H1 (cell line): ENCODE measurements around the gene BPGM. TPM values are rescaled to one million over a fixed set of nuclear protein-coding genes. Genes with fewer than 3 reads are reported as not detected.

Experiments used
- CTCF ChIA-PET: fragments of 300-600 bp; sonication (Branson Sonifier 250); formaldehyde crosslinking; loops from one replicate; lab custom pipeline; 2021; ENCODE audit not compliant: partially characterized antibody; lab: Charles Lee
- POLR2A ChIA-PET: fragments of 300-600 bp; sonication (Branson Sonifier 250); formaldehyde crosslinking; loops from one replicate; lab custom pipeline; 2021; ENCODE audit warnings: inconsistent platforms; ENCODE audit not compliant: partially characterized antibody; lab: Charles Lee
- DNase-seq, 2 experiments: peaks; one replicate each; pipeline versions ENCODE4 v3.0.0 to v3.0.0-alpha.2; 2010 to 2022; ENCODE audit warnings: low spot score in 2 of 2, low read depth in 1 of 2, mixed read lengths in 1 of 2
- FAIRE-seq: peaks from 2 replicates; lab custom pipeline; 2011; peaks lifted over from hg19 to GRCh38; lab: Jason Lieb, UNC
- H2AFZ ChIP-seq: 2 replicates; pipeline ENCODE4 v1.8.1; 2012; ENCODE audit warnings: low read length, inconsistent platforms
- H2AK5ac ChIP-seq: 2 replicates; pipeline ENCODE4 v1.6.1; 2013; ENCODE audit warnings: low read depth, low read length
- H2BK120ac ChIP-seq: replicated peaks from 2 replicates; pipeline ENCODE3; 2013; ENCODE audit warnings: low read depth, low read length, inconsistent platforms
- H2BK12ac ChIP-seq: 2 replicates; pipeline ENCODE4 v1.6.1; 2013; ENCODE audit warnings: low read depth, low read length
- H2BK15ac ChIP-seq: 2 replicates; pipeline ENCODE4 v1.6.1; 2013; ENCODE audit warnings: low read length
- H2BK20ac ChIP-seq: 2 replicates; pipeline ENCODE4 v1.6.1; 2013; ENCODE audit warnings: low read length
- H2BK5ac ChIP-seq: 2 replicates; pipeline ENCODE4 v1.6.1; 2013; ENCODE audit warnings: low read depth, low read length
- H3K14ac ChIP-seq: 2 replicates; pipeline ENCODE4 v1.6.1; 2013; ENCODE audit warnings: inconsistent platforms; ENCODE audit not compliant: insufficient read length
- H3K18ac ChIP-seq: 2 replicates; pipeline ENCODE4 v1.6.1; 2013; ENCODE audit warnings: low read length; ENCODE audit errors: extremely low read depth
- H3K23ac ChIP-seq: 2 replicates; pipeline ENCODE4 v1.6.1; 2013; ENCODE audit warnings: inconsistent platforms; ENCODE audit not compliant: insufficient read length
- H3K23me2 ChIP-seq: 2 replicates; pipeline ENCODE4 v1.6.1; 2013; ENCODE audit warnings: low read depth, low read length
- H3K27ac ChIP-seq: 2 replicates; pipeline ENCODE4 v1.6.1; 2011; ENCODE audit warnings: low read depth, low read length, inconsistent platforms
- H3K27me3 ChIP-seq, 4 experiments: replicated peaks in 1 of 4; 1 replicate in 1 of 4; 2 replicates in 3 of 4; pipeline versions ENCODE4 v1.6.1 to v1.8.1; 2011 to 2013; ENCODE audit warnings: low read length in 3 of 4, mild to moderate bottlenecking in 3 of 4, inconsistent platforms in 2 of 4, mixed read lengths in 2 of 4, moderate library complexity in 1 of 4; ENCODE audit not compliant: control insufficient read depth in 3 of 4, insufficient read depth in 3 of 4; ENCODE audit errors: extremely low read depth in 1 of 4
- H3K36me3 ChIP-seq, 4 experiments: 2 replicates each; pipeline versions ENCODE4 v1.6.1 to v1.8.1; 2011 to 2013; ENCODE audit warnings: mild to moderate bottlenecking in 4 of 4, low read length in 3 of 4, moderate library complexity in 2 of 4, control low read depth in 1 of 4, inconsistent platforms in 1 of 4; ENCODE audit not compliant: insufficient read depth in 4 of 4, control insufficient read depth in 2 of 4
- H3K4ac ChIP-seq: replicated peaks from 2 replicates; pipeline ENCODE3; 2013; ENCODE audit warnings: low read length, low read depth, mixed read lengths, inconsistent platforms; ENCODE audit not compliant: insufficient read length
- H3K4me1 ChIP-seq, 4 experiments: replicated peaks in 1 of 4; 1 replicate in 1 of 4; 2 replicates in 3 of 4; pipeline versions ENCODE4 v1.6.1 to v1.8.1; 2011 to 2013; ENCODE audit warnings: low read length in 3 of 4, inconsistent platforms in 2 of 4, mixed read lengths in 1 of 4; ENCODE audit not compliant: insufficient read depth in 4 of 4, control insufficient read depth in 3 of 4
- H3K4me2 ChIP-seq, 2 experiments: 2 replicates each; pipeline versions ENCODE4 v1.6.1 to v1.8.1; 2011 to 2013; ENCODE audit warnings: low read depth in 2 of 2, low read length in 2 of 2, control low read depth in 1 of 2, inconsistent platforms in 1 of 2, mild to moderate bottlenecking in 1 of 2; ENCODE audit not compliant: insufficient read depth in 1 of 2
- H3K4me3 ChIP-seq, 4 experiments: fragments of 200-600, 300-600 bp in 1 of 4; sonication (generic), shearing (Covaris generic), sonication (Bioruptor Twin) in 1 of 4; 2 replicates each; pipeline versions ENCODE4 v1.5.1 to v1.8.1; 2011 to 2016; ENCODE audit warnings: low read length in 4 of 4, low read depth in 3 of 4, control low read depth in 2 of 4, inconsistent platforms in 2 of 4, mild to moderate bottlenecking in 2 of 4, mixed read lengths in 1 of 4, moderate library complexity in 1 of 4; ENCODE audit not compliant: insufficient read depth in 2 of 4; ENCODE audit errors: extremely low read depth in 1 of 4
- H3K56ac ChIP-seq: replicated peaks from 2 replicates; pipeline ENCODE3; 2013; ENCODE audit warnings: low read depth, mild to moderate bottlenecking, mixed read lengths, low read length, inconsistent platforms; ENCODE audit not compliant: insufficient read length
- H3K79me1 ChIP-seq: 2 replicates; pipeline ENCODE4 v1.6.1; 2013; ENCODE audit warnings: low read depth, low read length, control low read depth
- H3K79me2 ChIP-seq, 2 experiments: 2 replicates each; pipeline versions ENCODE4 v1.6.1 to v1.8.1; 2012 to 2013; ENCODE audit warnings: low read length in 2 of 2, mild to moderate bottlenecking in 2 of 2, inconsistent platforms in 1 of 2; ENCODE audit not compliant: insufficient read depth in 2 of 2, control insufficient read depth in 1 of 2
- H3K9ac ChIP-seq, 4 experiments: replicated peaks in 1 of 4; 1 replicate in 1 of 4; 2 replicates in 3 of 4; pipeline versions ENCODE4 v1.6.1 to v1.8.1; 2011 to 2013; ENCODE audit warnings: low read depth in 3 of 4, low read length in 3 of 4, control low read depth in 2 of 4, mild to moderate bottlenecking in 2 of 4, moderate library complexity in 2 of 4, inconsistent platforms in 1 of 4; ENCODE audit errors: extremely low read depth in 1 of 4
- H3K9me3 ChIP-seq, 2 experiments: 2 replicates each; pipeline versions ENCODE4 v1.6.1 to v1.8.1; 2012 to 2013; ENCODE audit warnings: mild to moderate bottlenecking in 2 of 2, moderate library complexity in 2 of 2, control low read depth in 1 of 2, inconsistent platforms in 1 of 2, low read depth in 1 of 2, low read length in 1 of 2, mixed read lengths in 1 of 2; ENCODE audit not compliant: insufficient read depth in 2 of 2
- H4K20me1 ChIP-seq, 2 experiments: replicated peaks in 1 of 2; 2 replicates each; pipeline versions ENCODE3 to v1.8.1; 2011 to 2013; ENCODE audit warnings: inconsistent platforms in 2 of 2, low read length in 2 of 2, mild to moderate bottlenecking in 1 of 2; ENCODE audit not compliant: insufficient read depth in 2 of 2, control insufficient read depth in 1 of 2
- H4K5ac ChIP-seq: 2 replicates; pipeline ENCODE4 v1.6.1; 2013; ENCODE audit warnings: low read length, low read depth, mixed read lengths, inconsistent platforms; ENCODE audit not compliant: insufficient read length
- H4K8ac ChIP-seq: 2 replicates; pipeline ENCODE4 v1.8.0; 2013; ENCODE audit warnings: mild to moderate bottlenecking, moderate library complexity, low read length, inconsistent platforms; ENCODE audit not compliant: insufficient read depth; ENCODE audit errors: extremely low read depth
- H4K91ac ChIP-seq: replicated peaks from 2 replicates; pipeline ENCODE3; 2013; ENCODE audit warnings: low read length, mixed read lengths, inconsistent platforms; ENCODE audit not compliant: insufficient read length
- ATF3 ChIP-seq: IDR thresholded peaks from 2 replicates; pipeline ENCODE4 v1.6.1; 2011; ENCODE audit warnings: low read depth, mild to moderate bottlenecking, low read length; ENCODE audit not compliant: insufficient read depth
- BACH1 ChIP-seq: IDR thresholded peaks from 2 replicates; pipeline ENCODE4 v1.6.1; 2012; ENCODE audit warnings: low read length, improper control_type of control experiment
- MAX ChIP-seq: IDR thresholded peaks from 2 replicates; pipeline ENCODE4 v1.6.1; 2012; ENCODE audit warnings: inconsistent platforms
- POU5F1 ChIP-seq: IDR thresholded peaks from 2 replicates; pipeline ENCODE4 v1.6.1; 2011; ENCODE audit warnings: low read depth, mild to moderate bottlenecking, low read length, moderate library complexity
- SUZ12 ChIP-seq: fragments of 200-600 bp; sonication (generic); IDR thresholded peaks from 2 replicates; pipeline ENCODE4 v1.6.1; 2012; ENCODE audit warnings: mild to moderate bottlenecking, inconsistent platforms, low read length, moderate library complexity, mixed read lengths
- TCF12 ChIP-seq: IDR thresholded peaks from 2 replicates; pipeline ENCODE4 v1.6.1; 2011; ENCODE audit warnings: low read depth, mild to moderate bottlenecking, low read length
- WGBS, 2 experiments: shearing (Covaris generic) in 1 of 2; methylation state at CpG; one replicate each; pipeline versions ENCODE4 v1.1.6 to v1.1.7; 2013 to 2015; ENCODE audit warnings: low lambda C conversion rate in 2 of 2, mixed read lengths in 2 of 2, inconsistent platforms in 1 of 2, low coverage in 1 of 2, missing lambda C conversion rate in 1 of 2; ENCODE audit not compliant: insufficient replicate concordance in 2 of 2, insufficient coverage in 1 of 2, insufficient read length in 1 of 2; ENCODE audit errors: extremely low coverage in 1 of 2, missing lambda C conversion rate in 1 of 2; 5-methylcytosine and 5-hydroxymethylcytosine counted together
- polyA plus RNA-seq, 7 experiments: library from polyadenylated mRNA; depleted of rRNA in 3 of 7; stranded (reverse) in 5 of 7; unstranded in 2 of 7; fragments of >200 nt in 5 of 7; fragments of 200-250 nt in 2 of 7; gene quantifications; 1 replicate in 5 of 7; 2 replicates in 1 of 7; 4 replicates in 1 of 7; pipeline versions ENCODE4 v1.2.1 to v1.2.3, GENCODE V29; 2011 to 2013; ENCODE audit warnings: missing spikeins in 2 of 7, mixed read lengths in 2 of 7
- total RNA-seq: library from RNA; stranded (reverse); fragmentation: NEBNext Ultra II Directional; extraction: Animal tissue kit (Norgen Biotek cat#: 25700); gene quantifications from 2 replicates; pipeline ENCODE4 v1.2.1, GENCODE V29; 2021

BPGM gene
- total and polyA plus RNA-seq, 2 of the 8 experiments (the other 6 are each of a cell fraction or from before 2014, with no cell fraction given) = 9.7 to 15.3 TPM

DNA sequence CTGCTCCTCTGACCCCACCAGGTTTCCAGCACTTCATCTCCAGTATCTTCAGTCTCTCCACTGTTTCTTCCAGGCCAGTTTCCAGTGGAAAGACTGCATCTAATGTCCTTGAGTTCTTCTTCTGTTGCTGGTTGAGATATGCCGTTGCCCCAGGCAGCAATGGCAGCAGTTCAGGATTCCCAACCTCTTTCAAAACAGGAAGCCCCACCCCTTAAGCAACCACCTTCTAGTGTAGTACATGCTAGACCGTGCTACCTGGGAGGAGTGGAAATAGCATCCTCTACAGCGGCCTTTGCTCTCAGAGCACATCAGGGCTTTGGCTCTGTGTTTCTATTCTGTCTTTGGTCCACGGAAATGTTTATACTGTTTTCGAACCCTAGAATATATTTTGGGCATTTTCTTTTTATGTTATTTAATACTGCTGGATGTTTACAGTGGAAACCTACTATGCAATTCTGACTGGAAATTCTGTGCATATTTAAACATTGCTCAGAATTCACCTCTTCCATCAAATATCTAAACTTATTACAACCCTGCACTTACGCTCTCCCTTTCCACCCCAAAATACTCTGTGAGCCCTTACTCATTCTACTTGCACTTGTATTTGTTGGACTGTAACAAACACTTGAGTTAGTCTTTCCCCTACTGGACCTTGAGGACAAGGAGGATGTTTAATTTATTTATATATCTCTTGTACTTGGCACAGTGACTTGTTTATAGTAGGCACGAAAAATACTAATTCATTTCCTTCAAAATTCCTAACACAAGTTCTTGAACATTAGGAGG, 8.5 kb upstream of the BPGM start:
- H3K23ac ChIP-seq = no peak overlapping the region
- no peaks in the 10 kb centered on the region for H3K36me3 ChIP-seq
- no peak overlapping the region for H3K56ac ChIP-seq
- H4K5ac ChIP-seq = no peak overlapping the region
- H2AFZ ChIP-seq = no peak overlapping the region
- H3K9ac ChIP-seq = no peak overlapping the region
- ChIA-PET CTCF (interaction anchor here (1.4 kb wide), 1 partner anchor 86 kb away, joined by 3 read pairs; no protein-coding TSS in a partner anchor), POLR2A (no interaction called here)
- no peak overlapping the region for H3K4ac ChIP-seq
- DNase-seq (no peak), FAIRE-seq (no peak)
- H2BK20ac ChIP-seq = no peak overlapping the region
- no peak overlapping the region for H2AK5ac ChIP-seq
- H3K27me3 ChIP-seq = no peaks in the 10 kb centered on the region; a peak in 1 of 7 replicates
- no peak overlapping the region for H2BK120ac ChIP-seq
- H3K27ac ChIP-seq = no peak overlapping the region
- no peak overlapping the region for H4K91ac ChIP-seq
- H3K4me1 ChIP-seq = no peaks in the 10 kb centered on the region
- no peak for TF ChIP-seq POU5F1
- TF ChIP-seq MAX = no peak
- no peak for TF ChIP-seq BACH1
- TF ChIP-seq SUZ12 = no peak
- no peak for TF ChIP-seq ATF3
- TF ChIP-seq TCF12 = no peak
- H3K4me2 ChIP-seq = no peak overlapping the region
- no peak overlapping the region for H3K4me3 ChIP-seq
- no peak overlapping the region for H3K14ac ChIP-seq
- no peaks in the 10 kb centered on the region for H3K9me3 ChIP-seq
- no peak overlapping the region for H2BK15ac ChIP-seq
- H4K20me1 ChIP-seq = no peaks in the 10 kb centered on the region
- no peak overlapping the region for H4K8ac ChIP-seq
- no peak overlapping the region for H3K18ac ChIP-seq
- no peaks in the 10 kb centered on the region for H3K23me2 ChIP-seq
- H3K79me1 ChIP-seq = no peaks in the 10 kb centered on the region
- H2BK5ac ChIP-seq = no peak overlapping the region
- WGBS, 2 experiments = 75 to 100% methylated on average over 1 to 7 of the region's 7 CpGs
- no peaks in the 10 kb centered on the region for H3K79me2 ChIP-seq
- H2BK12ac ChIP-seq = no peak overlapping the region
